HL-60 (cell line): ENCODE data around the gene EXOSC9.

ENCODE experiments used
- GABPA ChIP-seq: IDR thresholded peaks from 2 replicates; pipeline ENCODE4 v1.6.1; 2012; ENCODE audit warnings: low read depth
- TF ChIP-seq, protein P1 (sequence below): IDR thresholded peaks from one replicate; pipeline ENCODE4 v1.5.1; 2011; ENCODE audit warnings: low read length, control low read depth, inconsistent platforms; ENCODE audit not compliant: insufficient read depth

DNA sequence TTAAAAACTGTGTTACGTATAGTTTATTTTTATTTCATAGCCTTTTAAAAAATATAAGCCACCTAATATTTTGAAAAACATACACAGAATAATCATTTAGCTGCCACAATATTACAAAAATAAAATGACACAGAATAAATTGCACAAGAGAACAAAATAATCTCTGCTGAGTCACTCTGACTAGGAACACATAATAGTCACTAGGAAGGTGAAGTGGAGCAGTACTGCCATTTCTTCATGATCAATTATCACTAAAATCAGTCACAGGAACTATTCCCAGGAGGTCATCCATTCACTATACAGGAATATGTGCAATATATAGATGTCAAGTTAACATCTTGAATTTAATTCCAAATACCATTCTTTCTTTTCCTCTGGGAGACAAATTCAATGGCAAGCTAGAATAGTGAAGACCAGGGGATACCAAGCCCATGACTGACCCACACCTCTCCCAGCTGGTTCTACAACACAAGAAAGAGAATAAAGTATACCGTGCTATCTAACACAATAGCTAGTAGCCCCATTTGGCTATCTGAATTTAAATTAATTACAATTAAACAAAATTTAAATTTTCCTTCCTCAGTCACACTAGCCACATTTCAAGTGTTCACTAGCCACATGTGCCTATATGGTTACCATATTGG is 42.1 kb upstream of the EXOSC9 start:
- TF ChIP-seq, protein P1, sequence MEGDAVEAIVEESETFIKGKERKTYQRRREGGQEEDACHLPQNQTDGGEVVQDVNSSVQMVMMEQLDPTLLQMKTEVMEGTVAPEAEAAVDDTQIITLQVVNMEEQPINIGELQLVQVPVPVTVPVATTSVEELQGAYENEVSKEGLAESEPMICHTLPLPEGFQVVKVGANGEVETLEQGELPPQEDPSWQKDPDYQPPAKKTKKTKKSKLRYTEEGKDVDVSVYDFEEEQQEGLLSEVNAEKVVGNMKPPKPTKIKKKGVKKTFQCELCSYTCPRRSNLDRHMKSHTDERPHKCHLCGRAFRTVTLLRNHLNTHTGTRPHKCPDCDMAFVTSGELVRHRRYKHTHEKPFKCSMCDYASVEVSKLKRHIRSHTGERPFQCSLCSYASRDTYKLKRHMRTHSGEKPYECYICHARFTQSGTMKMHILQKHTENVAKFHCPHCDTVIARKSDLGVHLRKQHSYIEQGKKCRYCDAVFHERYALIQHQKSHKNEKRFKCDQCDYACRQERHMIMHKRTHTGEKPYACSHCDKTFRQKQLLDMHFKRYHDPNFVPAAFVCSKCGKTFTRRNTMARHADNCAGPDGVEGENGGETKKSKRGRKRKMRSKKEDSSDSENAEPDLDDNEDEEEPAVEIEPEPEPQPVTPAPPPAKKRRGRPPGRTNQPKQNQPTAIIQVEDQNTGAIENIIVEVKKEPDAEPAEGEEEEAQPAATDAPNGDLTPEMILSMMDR, result no peak
- TF ChIP-seq GABPA, result no peak
